ENCODE measurements around the gene GNG3.
"Not testable (repeated sequence)": the region's sequence is repeated elsewhere in the genome, so short reads cannot be mapped to it uniquely, and the experiment has no call there.

Gene GNG3

GRCh38 chr11:62707277-62707861, at the start of gene GNG3, which contains the start of gene BSCL2:
GNG3 (plus strand) TSS chr11:62707676; CDS start chr11:62708296, 620 bp downstream.
BSCL2 (minus strand) TSS chr11:62707424; CDS start chr11:62707195, 229 bp downstream.
- H3K9me3 Mint-ChIP-seq, result no peaks in the 10 kb centered on the region
- H3K4me3 Mint-ChIP-seq, result peak within 1 kb of the TSS; percentile 94
- H3K36me3 Mint-ChIP-seq (ENCODE audit: low read depth), result peaks cover 21% of the 10 kb centered on the region
- no peaks in the 10 kb centered on the region for H3K27me3 Mint-ChIP-seq (ENCODE audit: low read depth)
- H3K27ac Mint-ChIP-seq, result peak within 1 kb of the TSS; percentile 98
- peaks cover 50% of the 10 kb centered on the region for H3K4me1 Mint-ChIP-seq (ENCODE audit: low read depth)

- Mint-ChIP-seq H3K27ac (peak overlapping the region; percentile 88), H3K36me3 (ENCODE audit: low read depth) (peaks cover 24% of the 10 kb centered on the region), H3K4me3 (peak overlapping the region; percentile 96), H3K4me1 (ENCODE audit: low read depth) (peaks cover 18% of the 10 kb centered on the region), H3K27me3 (ENCODE audit: low read depth) (no peaks in the 10 kb centered on the region), H3K9me3 (no peaks in the 10 kb centered on the region)
These were observed 42.9 kb upstream of the GNG3 start for GRCh38 chr11:62664405-62665074.

- Mint-ChIP-seq H3K36me3 (ENCODE audit: low read depth) (peaks cover 24% of the 10 kb centered on the region), H3K27me3 (ENCODE audit: low read depth) (no peaks in the 10 kb centered on the region), H3K4me3 (peak within 1 kb of the TSS; percentile 96), H3K4me1 (ENCODE audit: low read depth) (peaks cover 24% of the 10 kb centered on the region), H3K9me3 (no peaks in the 10 kb centered on the region), H3K27ac (peak within 1 kb of the TSS; percentile 88)
These were observed 42.3 kb upstream of the GNG3 start, which contains the start of the genes C11orf98 and CSKMT for GRCh38 chr11:62665075-62665598. C11orf98 (minus strand) TSS chr11:62665210; CDS start chr11:62665169, 41 bp downstream. CSKMT (plus strand) TSS chr11:62665312; CDS start chr11:62665880, 568 bp downstream.

GRCh38 chr11:62665599-62666258, 41.7 kb upstream of the GNG3 start:
- Mint-ChIP-seq H3K9me3 (no peaks in the 10 kb centered on the region), H3K27ac (peak overlapping the region; percentile 88), H3K27me3 (ENCODE audit: low read depth) (no peaks in the 10 kb centered on the region), H3K36me3 (ENCODE audit: low read depth) (peaks cover 24% of the 10 kb centered on the region), H3K4me3 (peak overlapping the region; percentile 96), H3K4me1 (ENCODE audit: low read depth) (peaks cover 25% of the 10 kb centered on the region)

GRCh38 chr11:62666259-62666926, 41.1 kb upstream of the GNG3 start:
- Mint-ChIP-seq H3K4me1 (ENCODE audit: low read depth) (peaks cover 25% of the 10 kb centered on the region), H3K27ac (peak overlapping the region; percentile 88), H3K27me3 (ENCODE audit: low read depth) (no peaks in the 10 kb centered on the region), H3K4me3 (peak overlapping the region; percentile 96), H3K9me3 (no peaks in the 10 kb centered on the region), H3K36me3 (ENCODE audit: low read depth) (peaks cover 25% of the 10 kb centered on the region)

- H3K36me3 Mint-ChIP-seq (ENCODE audit: low read depth), result peaks cover 31% of the 10 kb centered on the region
- no peak overlapping the region for H3K27ac Mint-ChIP-seq
- H3K4me3 Mint-ChIP-seq, result peak overlapping the region; percentile 96
- H3K27me3 Mint-ChIP-seq (ENCODE audit: low read depth), result no peaks in the 10 kb centered on the region
- no peaks in the 10 kb centered on the region for H3K9me3 Mint-ChIP-seq
- peaks cover 27% of the 10 kb centered on the region for H3K4me1 Mint-ChIP-seq (ENCODE audit: low read depth)
These were observed 40.0 kb upstream of the GNG3 start for GRCh38 chr11:62667460-62667859.

GRCh38 chr11:62669420-62670161, 37.9 kb upstream of the GNG3 start:
- Mint-ChIP-seq H3K4me1 (ENCODE audit: low read depth) (peaks cover 27% of the 10 kb centered on the region), H3K4me3 (peak overlapping the region; percentile 51)

GRCh38 chr11:62671236-62671607, 36.3 kb upstream of the GNG3 start:
- Mint-ChIP-seq H3K4me1 (ENCODE audit: low read depth) (peaks cover 31% of the 10 kb centered on the region), H3K36me3 (ENCODE audit: low read depth) (peaks cover 22% of the 10 kb centered on the region), H3K4me3 (peak overlapping the region; percentile 91), H3K27ac (peak overlapping the region; percentile 91), H3K9me3 (no peaks in the 10 kb centered on the region), H3K27me3 (ENCODE audit: low read depth) (no peaks in the 10 kb centered on the region)

More at GRCh38 chr11:62669420-62670161, 37.9 kb upstream of the GNG3 start:
- peaks cover 24% of the 10 kb centered on the region for H3K36me3 Mint-ChIP-seq (ENCODE audit: low read depth)
- H3K9me3 Mint-ChIP-seq, result no peaks in the 10 kb centered on the region
- H3K27ac Mint-ChIP-seq, result peak overlapping the region; percentile 84
- no peaks in the 10 kb centered on the region for H3K27me3 Mint-ChIP-seq (ENCODE audit: low read depth)

- Mint-ChIP-seq H3K27ac (peak within 1 kb of the TSS; percentile 91), H3K36me3 (ENCODE audit: low read depth) (peaks cover 23% of the 10 kb centered on the region), H3K27me3 (ENCODE audit: low read depth) (no peaks in the 10 kb centered on the region), H3K4me1 (ENCODE audit: low read depth) (peaks cover 28% of the 10 kb centered on the region), H3K9me3 (no peaks in the 10 kb centered on the region), H3K4me3 (peak within 1 kb of the TSS; percentile 91)
These were observed 35.7 kb upstream of the GNG3 start, which contains the start of the genes LBHD1 and UQCC3 for GRCh38 chr11:62671608-62672389. LBHD1 (minus strand) TSS chr11:62672267; CDS start chr11:62670031, 2,236 bp downstream. UQCC3 (plus strand) TSS chr11:62671673; CDS start chr11:62671746, 73 bp downstream.

- H3K4me1 Mint-ChIP-seq (ENCODE audit: low read depth), result peaks cover 37% of the 10 kb centered on the region
- peaks cover 30% of the 10 kb centered on the region for H3K36me3 Mint-ChIP-seq (ENCODE audit: low read depth)
- H3K9me3 Mint-ChIP-seq, result no peaks in the 10 kb centered on the region
- H3K27me3 Mint-ChIP-seq (ENCODE audit: low read depth), result no peaks in the 10 kb centered on the region
- peak overlapping the region; percentile 91 for H3K4me3 Mint-ChIP-seq
- H3K27ac Mint-ChIP-seq, result peak overlapping the region; percentile 69
These were observed 34.3 kb upstream of the GNG3 start for GRCh38 chr11:62673196-62673525.

- H3K27ac Mint-ChIP-seq; H3K9me3 Mint-ChIP-seq; H3K4me3 Mint-ChIP-seq; H3K27me3 Mint-ChIP-seq (ENCODE audit: low read depth): not testable (repeated sequence)
- Mint-ChIP-seq H3K36me3 (ENCODE audit: low read depth) (peaks cover 29% of the 10 kb centered on the region), H3K4me1 (ENCODE audit: low read depth) (peaks cover 32% of the 10 kb centered on the region)
These were observed 32.1 kb upstream of the GNG3 start for GRCh38 chr11:62675415-62675814.

- H3K36me3 Mint-ChIP-seq (ENCODE audit: low read depth), result peaks cover 25% of the 10 kb centered on the region
- no peaks in the 10 kb centered on the region for H3K9me3 Mint-ChIP-seq
- H3K27me3 Mint-ChIP-seq (ENCODE audit: low read depth), result no peaks in the 10 kb centered on the region
- peak overlapping the region; percentile 85 for H3K4me3 Mint-ChIP-seq
- H3K4me1 Mint-ChIP-seq (ENCODE audit: low read depth), result peaks cover 38% of the 10 kb centered on the region
- H3K27ac Mint-ChIP-seq, result peak overlapping the region; percentile 34
These were observed 30.8 kb upstream of the GNG3 start for GRCh38 chr11:62676698-62677097.

GRCh38 chr11:62677156-62677555, 30.3 kb upstream of the GNG3 start:
- H3K9me3 Mint-ChIP-seq, result no peaks in the 10 kb centered on the region
- peaks cover 36% of the 10 kb centered on the region for H3K4me1 Mint-ChIP-seq (ENCODE audit: low read depth)
- H3K36me3 Mint-ChIP-seq (ENCODE audit: low read depth), result peaks cover 23% of the 10 kb centered on the region
- H3K27ac Mint-ChIP-seq, result peak overlapping the region; percentile 34
- H3K4me3 Mint-ChIP-seq, result peak overlapping the region; percentile 85
- no peaks in the 10 kb centered on the region for H3K27me3 Mint-ChIP-seq (ENCODE audit: low read depth)

Measured in T-helper 1 cell treated with Interleukin-12 subunit alpha and Interleukin-12 subunit beta and Interleukin-4 antibody, amounts not matched to agents 30 μg/mL and 1 μg/mL, for 36 hours (primary cell).